ENCODE measurements around the gene STAG1.
"Not testable (repeated sequence)": the region's sequence is repeated elsewhere in the genome, so short reads cannot be mapped to it uniquely, and the experiment has no call there.

Gene STAG1

DNA sequence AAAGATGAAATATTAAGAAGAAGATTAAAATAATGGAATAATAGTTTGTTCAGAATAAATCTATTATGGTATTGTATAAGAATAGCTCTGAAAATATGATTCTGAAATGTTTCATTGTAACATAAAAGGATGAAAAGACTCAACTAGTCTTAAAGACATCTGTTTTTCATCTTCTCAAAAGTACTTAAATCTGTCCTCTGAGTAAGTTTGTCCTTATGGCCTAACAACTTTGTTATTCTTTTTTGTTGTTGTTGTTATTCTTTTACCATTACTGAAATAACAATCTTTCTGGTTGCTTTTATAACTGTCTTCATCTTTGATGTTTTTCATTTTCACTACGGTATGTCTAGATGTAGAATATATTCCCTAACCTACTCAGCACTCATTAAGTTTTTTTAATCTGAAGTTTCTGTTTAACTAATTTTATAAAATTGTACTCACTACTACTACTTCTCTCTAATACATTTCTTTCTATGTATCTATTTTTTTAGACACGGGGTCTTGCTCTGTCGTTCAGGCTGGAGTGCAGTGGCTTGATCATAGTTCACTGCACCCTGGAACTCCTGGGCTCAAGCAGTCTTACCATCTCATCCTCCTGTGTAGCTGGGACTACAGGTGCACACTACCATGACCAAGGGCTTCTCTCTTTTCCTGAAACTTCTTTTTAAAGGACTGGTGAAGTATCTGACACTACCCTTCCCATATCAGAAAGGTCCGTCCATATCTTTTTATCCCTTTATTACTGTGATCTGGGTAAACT lies 261.4 kb downstream of the STAG1 start:
- no peaks in the 10 kb centered on the region; the same call in 1 of the 2 replicates for H3K9me3 ChIP-seq (ENCODE audit: control insufficient read depth, insufficient read depth, low read length)
- H3K4me1 ChIP-seq (ENCODE audit: insufficient read depth, low read length) = no peaks in the 10 kb centered on the region
- H3K9ac ChIP-seq (ENCODE audit: low read depth, low read length) = no peak overlapping the region
- no peaks in the 10 kb centered on the region for H3K36me3 ChIP-seq (ENCODE audit: insufficient read depth, low read length)

DNA sequence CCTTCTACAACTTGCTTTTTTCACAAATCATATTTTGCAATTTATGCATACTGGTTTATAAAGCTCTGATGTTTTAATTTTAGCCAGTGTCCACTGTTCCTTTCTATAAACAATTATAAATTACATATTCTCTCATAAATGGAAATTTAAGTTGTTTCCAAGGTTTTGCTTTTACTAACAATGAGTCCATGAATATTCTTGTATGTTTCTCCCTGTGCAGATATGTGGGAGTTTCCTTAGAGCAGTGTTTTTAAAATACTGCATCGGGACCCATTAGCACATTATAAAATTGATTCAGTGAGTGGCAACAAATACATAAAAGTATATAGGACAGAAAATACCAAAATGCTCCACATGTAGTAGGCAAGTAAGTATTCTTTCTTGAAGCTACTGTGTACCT lies 266.4 kb downstream of the STAG1 start:
- no peaks in the 10 kb centered on the region for H3K9me3 ChIP-seq (ENCODE audit: control insufficient read depth, insufficient read depth, low read length)

DNA sequence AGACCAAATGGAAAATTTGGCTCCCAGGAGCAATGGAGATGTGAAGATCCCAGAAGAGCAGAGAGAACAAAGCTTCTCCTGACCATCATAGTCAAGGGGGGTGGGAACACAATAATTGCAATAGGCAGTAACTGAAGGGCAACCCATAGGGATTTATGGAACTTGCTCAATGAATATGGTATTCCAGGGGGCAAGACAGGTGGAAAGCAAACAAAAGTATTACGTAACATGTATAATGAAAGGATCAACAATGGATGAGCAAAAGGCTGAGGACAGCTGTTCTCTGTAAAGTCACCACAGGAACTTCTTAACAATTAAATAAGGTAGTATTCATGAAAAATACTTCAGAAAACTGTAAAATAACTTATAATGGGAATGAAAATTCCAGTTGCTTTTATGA lies 275.9 kb downstream of the STAG1 start:
- Histone ChIP-seq H3K36me3 (ENCODE audit: insufficient read depth, low read length) (no peaks in the 10 kb centered on the region), H3K9ac (ENCODE audit: low read depth, low read length) (no peak overlapping the region), H3K4me1 (ENCODE audit: insufficient read depth, low read length) (no peaks in the 10 kb centered on the region), H3K9me3 (ENCODE audit: control insufficient read depth, insufficient read depth, low read length) (no peaks in the 10 kb centered on the region)

More for the DNA sequence above, 266.4 kb downstream of the STAG1 start:
- no peaks in the 10 kb centered on the region for H3K4me1 ChIP-seq (ENCODE audit: insufficient read depth, low read length)
- no peak overlapping the region for H3K9ac ChIP-seq (ENCODE audit: low read depth, low read length)
- no peaks in the 10 kb centered on the region for H3K36me3 ChIP-seq (ENCODE audit: insufficient read depth, low read length)

DNA sequence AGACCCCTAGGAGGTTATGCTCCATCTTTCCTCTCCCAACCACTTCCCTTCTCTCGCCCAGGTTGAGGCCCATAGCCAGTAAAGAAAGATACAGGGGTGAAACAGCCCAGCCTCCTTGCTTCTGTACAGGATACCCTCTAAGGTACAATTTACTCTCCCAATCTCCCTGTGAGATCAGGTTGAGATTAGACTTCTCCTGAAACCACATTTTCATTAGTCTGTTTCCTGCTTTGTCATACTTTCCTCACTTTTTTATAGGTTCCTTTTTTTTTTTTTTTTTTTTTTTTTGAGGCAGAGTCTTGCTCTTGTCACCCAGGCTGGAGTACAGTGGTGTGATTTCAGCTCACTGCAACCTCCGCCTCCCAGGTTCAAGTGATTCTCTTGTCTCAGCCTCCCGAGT lies 277.3 kb downstream of the STAG1 start:
- H3K36me3 ChIP-seq (ENCODE audit: insufficient read depth, low read length); H3K4me1 ChIP-seq (ENCODE audit: insufficient read depth, low read length); H3K9ac ChIP-seq (ENCODE audit: low read depth, low read length); H3K9me3 ChIP-seq (ENCODE audit: control insufficient read depth, insufficient read depth, low read length): not testable (repeated sequence)

DNA sequence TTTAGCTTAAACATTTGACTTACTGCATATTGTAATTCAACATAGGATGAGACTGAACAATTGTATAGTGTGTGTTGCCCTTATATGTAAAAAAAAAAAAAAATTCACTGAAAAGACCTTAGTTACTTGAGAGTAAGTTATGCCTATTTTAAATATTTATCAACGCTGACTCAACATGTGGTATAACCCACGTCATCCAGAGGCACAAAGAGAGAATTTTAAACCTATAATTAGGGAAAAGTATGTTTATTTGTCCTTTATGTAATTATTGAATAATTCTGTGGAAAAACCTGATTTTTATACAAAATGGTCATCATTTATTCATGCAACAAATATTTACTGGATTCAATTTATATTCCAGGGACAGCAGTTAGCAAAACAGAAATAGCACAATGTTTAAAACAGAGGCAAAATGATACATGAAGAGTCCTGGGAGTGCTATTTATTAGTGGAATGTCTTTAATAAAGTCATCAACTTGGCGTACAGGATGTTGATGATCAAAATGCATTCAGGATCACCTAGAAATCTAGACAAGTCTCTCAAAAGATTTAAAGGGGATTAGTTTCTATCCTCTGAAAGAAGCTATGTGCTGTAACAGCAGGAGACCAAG lies 278.4 kb downstream of the STAG1 start:
- Histone ChIP-seq H3K9me3 (ENCODE audit: control insufficient read depth, insufficient read depth, low read length) (no peaks in the 10 kb centered on the region), H3K9ac (ENCODE audit: low read depth, low read length) (no peak overlapping the region), H3K4me1 (ENCODE audit: insufficient read depth, low read length) (no peaks in the 10 kb centered on the region), H3K36me3 (ENCODE audit: insufficient read depth, low read length) (no peaks in the 10 kb centered on the region)

DNA sequence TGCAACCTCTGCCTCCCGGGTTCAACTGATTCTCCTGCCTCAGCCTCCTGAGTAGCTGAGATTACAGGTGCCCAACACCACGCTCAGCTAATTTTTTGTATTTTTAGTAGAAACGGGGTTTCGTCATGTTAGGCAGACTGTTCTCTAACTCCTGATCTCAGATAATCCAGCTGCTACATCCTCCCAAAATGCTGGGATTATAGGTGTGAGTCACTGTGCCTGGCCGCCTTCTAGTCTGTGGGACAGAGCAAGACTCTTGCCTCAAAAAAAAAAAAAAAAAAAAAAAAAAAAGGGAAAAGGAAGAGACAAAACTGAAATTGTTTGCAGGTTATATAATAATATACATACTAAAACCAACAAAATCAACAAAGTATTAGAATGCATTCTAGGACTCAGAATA lies 286.9 kb downstream of the STAG1 start:
- Histone ChIP-seq H3K4me1 (ENCODE audit: insufficient read depth, low read length) (no peaks in the 10 kb centered on the region), H3K9ac (ENCODE audit: low read depth, low read length) (no peak overlapping the region), H3K9me3 (ENCODE audit: control insufficient read depth, insufficient read depth, low read length) (no peaks in the 10 kb centered on the region), H3K36me3 (ENCODE audit: insufficient read depth, low read length) (no peaks in the 10 kb centered on the region)

DNA sequence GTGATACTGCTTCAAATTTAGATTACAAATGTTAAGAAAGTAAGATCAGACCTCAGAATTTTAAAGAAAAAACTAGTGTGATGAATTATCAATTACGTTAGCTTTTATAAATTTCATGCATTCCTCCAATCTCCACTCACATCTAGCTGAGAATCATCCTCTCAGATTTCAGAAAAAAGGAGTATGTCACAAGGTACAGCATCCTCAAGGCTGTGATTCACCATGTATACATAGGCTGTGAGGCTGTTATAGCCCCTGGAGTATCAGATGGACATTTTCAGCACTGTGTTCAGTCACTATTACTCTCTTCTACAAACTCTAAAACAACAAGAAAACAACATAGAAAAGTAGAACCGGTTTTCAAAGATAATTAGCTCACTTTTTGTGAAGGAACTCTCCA lies 287.7 kb downstream of the STAG1 start:
- Histone ChIP-seq H3K36me3 (ENCODE audit: insufficient read depth, low read length) (no peaks in the 10 kb centered on the region), H3K9me3 (ENCODE audit: control insufficient read depth, insufficient read depth, low read length) (no peaks in the 10 kb centered on the region), H3K4me1 (ENCODE audit: insufficient read depth, low read length) (no peaks in the 10 kb centered on the region), H3K9ac (ENCODE audit: low read depth, low read length) (no peak overlapping the region)

DNA sequence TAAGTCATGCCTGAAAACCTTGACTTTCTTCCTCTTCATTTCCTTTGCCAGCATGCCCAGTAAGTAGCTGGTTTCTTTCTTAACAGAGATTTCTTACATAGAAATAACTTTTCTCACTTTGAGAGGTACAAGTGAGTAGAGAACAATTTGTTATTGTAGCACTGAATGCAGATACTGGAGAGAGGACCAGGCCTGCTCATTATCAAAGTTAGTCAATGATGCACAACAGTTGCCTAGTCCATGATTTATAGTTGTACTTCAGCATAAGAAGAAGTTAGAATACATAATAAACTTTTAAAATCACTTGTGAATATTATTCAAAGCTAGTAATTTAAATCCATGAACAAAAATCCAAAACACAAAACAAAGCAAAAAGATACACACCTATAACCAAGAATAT lies 289.0 kb downstream of the STAG1 start:
- Histone ChIP-seq H3K9me3 (ENCODE audit: control insufficient read depth, insufficient read depth, low read length) (no peaks in the 10 kb centered on the region), H3K36me3 (ENCODE audit: insufficient read depth, low read length) (no peaks in the 10 kb centered on the region), H3K9ac (ENCODE audit: low read depth, low read length) (no peak overlapping the region), H3K4me1 (ENCODE audit: insufficient read depth, low read length) (no peaks in the 10 kb centered on the region)

DNA sequence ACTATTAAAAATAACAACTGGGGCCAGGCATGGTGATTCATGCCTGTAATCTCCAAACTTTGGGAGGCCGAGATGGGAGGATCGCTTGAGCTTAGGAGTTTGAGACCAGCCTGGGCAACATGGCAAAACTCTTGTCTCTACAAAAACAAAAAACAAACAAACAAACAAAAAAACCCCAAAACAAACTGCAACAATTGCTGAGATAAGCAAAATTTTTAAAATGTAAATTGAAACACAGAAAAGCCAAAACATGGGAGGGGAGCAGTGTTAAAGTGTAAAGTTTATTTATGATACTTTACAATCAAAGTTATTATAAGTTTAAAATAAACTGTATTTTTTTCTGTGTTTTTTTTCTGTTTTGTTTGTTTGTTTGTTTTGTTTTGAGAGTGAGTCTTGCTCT lies 294.4 kb downstream of the STAG1 start:
- Histone ChIP-seq H3K9ac (ENCODE audit: low read depth, low read length) (no peak overlapping the region), H3K9me3 (ENCODE audit: control insufficient read depth, insufficient read depth, low read length) (peaks cover 16% of the 10 kb centered on the region; the same call in 1 of the 2 replicates), H3K4me1 (ENCODE audit: insufficient read depth, low read length) (no peaks in the 10 kb centered on the region), H3K36me3 (ENCODE audit: insufficient read depth, low read length) (no peaks in the 10 kb centered on the region)

DNA sequence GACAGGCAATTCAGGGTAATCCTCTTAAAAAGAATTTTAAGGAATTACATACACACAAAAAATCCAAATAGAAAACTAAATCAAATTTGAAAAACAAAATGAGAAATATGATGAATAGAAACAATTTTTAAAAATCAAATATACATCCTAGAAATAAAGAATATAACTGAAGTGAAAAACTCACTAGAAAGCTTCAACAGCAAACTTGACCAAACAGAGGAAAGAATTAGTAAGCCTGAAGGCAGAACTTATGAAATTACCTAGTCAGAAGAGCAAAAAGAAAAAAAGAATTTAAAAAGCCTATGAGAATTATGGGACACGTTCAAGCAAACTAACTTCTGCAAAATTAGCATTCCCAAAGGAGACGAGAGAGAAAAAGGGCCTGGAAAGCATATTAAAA lies 296.0 kb downstream of the STAG1 start:
- peaks cover 16% of the 10 kb centered on the region; the same call in 1 of the 2 replicates for H3K9me3 ChIP-seq (ENCODE audit: control insufficient read depth, insufficient read depth, low read length)
- H3K4me1 ChIP-seq (ENCODE audit: insufficient read depth, low read length) = no peaks in the 10 kb centered on the region
- H3K36me3 ChIP-seq (ENCODE audit: insufficient read depth, low read length) = no peaks in the 10 kb centered on the region
- H3K9ac ChIP-seq (ENCODE audit: low read depth, low read length) = no peak overlapping the region

DNA sequence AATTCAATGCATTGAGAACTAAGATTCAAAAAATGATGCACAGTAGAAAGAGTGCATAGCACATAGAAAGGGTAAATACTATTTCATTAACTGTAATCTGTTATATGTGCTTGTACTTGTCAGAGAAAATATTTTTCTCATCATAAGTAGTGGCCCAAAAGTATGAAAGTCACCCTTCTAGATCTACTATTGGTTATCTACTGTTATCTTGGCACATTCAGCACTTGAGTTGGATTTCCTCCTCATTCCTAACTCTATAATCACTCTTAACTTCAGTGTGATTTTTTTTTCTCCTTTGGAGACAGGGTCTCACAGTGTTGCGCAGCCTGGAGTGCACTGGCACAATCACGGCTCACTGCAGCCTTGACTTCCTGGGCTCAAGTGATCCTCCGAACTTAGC lies 307.6 kb downstream of the STAG1 start:
- Histone ChIP-seq H3K9ac (ENCODE audit: low read depth, low read length) (no peak overlapping the region), H3K9me3 (ENCODE audit: control insufficient read depth, insufficient read depth, low read length) (no peaks in the 10 kb centered on the region), H3K4me1 (ENCODE audit: insufficient read depth, low read length) (no peaks in the 10 kb centered on the region), H3K36me3 (ENCODE audit: insufficient read depth, low read length) (no peaks in the 10 kb centered on the region)

DNA sequence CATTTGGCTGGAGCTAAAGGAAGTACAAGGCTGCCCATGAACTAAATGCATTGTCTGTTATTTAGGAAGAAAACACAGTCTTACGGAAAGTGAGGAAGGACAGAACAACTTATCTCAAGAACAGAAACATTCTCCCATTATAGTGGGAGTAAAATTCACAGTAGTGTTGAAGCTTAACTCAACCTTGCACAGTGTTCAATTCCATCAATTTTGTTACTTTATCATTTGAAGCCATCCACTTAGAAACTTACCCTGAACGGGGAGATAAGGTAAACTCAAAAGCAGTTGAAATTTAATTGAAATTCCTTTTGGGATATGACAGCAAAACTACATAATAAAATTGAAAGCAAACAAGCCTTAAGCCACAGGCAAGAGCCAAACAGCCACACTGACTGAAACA lies 315.1 kb downstream of the STAG1 start:
- Histone ChIP-seq H3K9ac (ENCODE audit: low read depth, low read length) (no peak overlapping the region), H3K9me3 (ENCODE audit: control insufficient read depth, insufficient read depth, low read length) (no peaks in the 10 kb centered on the region), H3K4me1 (ENCODE audit: insufficient read depth, low read length) (no peaks in the 10 kb centered on the region), H3K36me3 (ENCODE audit: insufficient read depth, low read length) (no peaks in the 10 kb centered on the region)

DNA sequence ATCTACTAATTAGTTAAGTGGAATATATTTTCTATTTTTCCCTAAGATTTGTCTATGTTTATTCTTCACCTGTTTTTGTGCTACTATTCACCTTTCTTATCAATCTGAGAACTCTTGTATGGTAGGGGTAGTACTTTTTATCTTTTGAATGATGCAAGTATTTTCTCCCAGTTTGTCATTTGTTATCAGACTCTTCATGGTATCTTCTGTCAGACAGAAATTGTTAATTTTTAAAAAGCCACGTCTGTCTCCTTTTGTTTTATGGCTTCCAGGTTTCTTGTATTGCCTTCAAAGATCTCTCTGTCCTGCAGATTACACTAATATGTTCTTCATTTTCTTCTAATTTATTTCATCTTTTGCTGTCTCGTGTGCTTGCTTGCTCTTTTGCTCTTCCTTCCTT lies 317.7 kb downstream of the STAG1 start:
- Histone ChIP-seq H3K9me3 (ENCODE audit: control insufficient read depth, insufficient read depth, low read length) (no peaks in the 10 kb centered on the region), H3K9ac (ENCODE audit: low read depth, low read length) (no peak overlapping the region), H3K4me1 (ENCODE audit: insufficient read depth, low read length) (no peaks in the 10 kb centered on the region), H3K36me3 (ENCODE audit: insufficient read depth, low read length) (no peaks in the 10 kb centered on the region)

DNA sequence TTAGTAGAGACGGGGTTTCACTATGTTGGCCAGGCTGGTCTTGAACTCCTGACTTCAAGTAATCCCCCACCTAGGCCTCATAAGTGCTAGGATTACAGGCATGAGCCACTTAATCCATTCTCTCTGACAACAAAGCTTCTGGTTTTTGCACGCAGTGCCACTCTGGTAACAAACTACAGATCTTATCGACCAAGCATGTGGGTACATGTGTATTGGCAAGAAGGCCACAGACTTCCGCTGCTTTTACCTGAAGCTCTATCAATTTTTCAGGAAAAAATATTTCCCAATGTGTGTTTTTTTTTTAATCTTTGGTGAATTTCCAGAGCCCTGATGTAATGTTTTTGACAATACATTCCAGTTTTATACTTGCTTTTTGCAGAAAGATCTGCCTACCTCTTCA lies 319.5 kb downstream of the STAG1 start:
- Histone ChIP-seq H3K9me3 (ENCODE audit: control insufficient read depth, insufficient read depth, low read length) (no peaks in the 10 kb centered on the region), H3K4me1 (ENCODE audit: insufficient read depth, low read length) (no peaks in the 10 kb centered on the region), H3K9ac (ENCODE audit: low read depth, low read length) (no peak overlapping the region), H3K36me3 (ENCODE audit: insufficient read depth, low read length) (no peaks in the 10 kb centered on the region)

DNA sequence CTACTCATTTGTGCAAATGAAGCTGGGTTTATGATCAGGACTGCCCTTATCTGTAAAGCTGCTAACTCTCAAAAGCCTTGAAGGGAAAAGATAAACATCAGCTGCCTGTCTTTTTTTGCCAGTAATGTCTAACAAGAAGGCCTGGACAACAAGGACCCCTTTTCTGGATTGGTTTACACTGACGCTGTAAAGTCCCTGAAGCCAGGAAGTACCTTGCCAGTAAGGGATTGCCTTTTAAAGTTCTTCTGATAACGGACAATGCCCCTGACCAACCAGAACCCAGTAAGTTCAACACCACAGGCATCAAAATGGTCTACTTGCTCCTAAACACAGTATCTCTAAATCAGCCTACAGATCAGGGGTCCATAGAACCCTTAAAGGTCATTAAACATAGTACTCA lies 324.0 kb downstream of the STAG1 start:
- Histone ChIP-seq H3K9me3 (ENCODE audit: control insufficient read depth, insufficient read depth, low read length) (no peaks in the 10 kb centered on the region), H3K36me3 (ENCODE audit: insufficient read depth, low read length) (no peaks in the 10 kb centered on the region), H3K4me1 (ENCODE audit: insufficient read depth, low read length) (no peaks in the 10 kb centered on the region), H3K9ac (ENCODE audit: low read depth, low read length) (no peak overlapping the region)
